H1 (cell line): ENCODE results near the gene PHETA1.
"Not testable (repeated sequence)": the region's sequence is repeated elsewhere in the genome, so short reads cannot be mapped to it uniquely, and the experiment has no call there.

Experiments used
- BRCA1 ChIP-seq: IDR thresholded peaks from 2 replicates; pipeline ENCODE4 v1.6.1; 2012; ENCODE audit warnings: low read depth, low read length, improper control_type of control experiment
- CTCF ChIP-seq, 3 experiments: IDR thresholded peaks; 1 replicate in 2 of 3; 2 replicates in 1 of 3; pipeline versions ENCODE4 v1.5.1 to v1.6.1; 2011; ENCODE audit warnings: low read length in 3 of 3, mild to moderate bottlenecking in 3 of 3, inconsistent platforms in 2 of 3, low read depth in 1 of 3, moderate library complexity in 1 of 3; ENCODE audit not compliant: insufficient read depth in 1 of 3; ENCODE audit errors: control extremely low read depth in 1 of 3
- EP300 ChIP-seq, 2 experiments: IDR thresholded peaks; 1 replicate in 1 of 2; 2 replicates in 1 of 2; pipeline ENCODE4 v1.6.1; 2011 to 2012; ENCODE audit warnings: low read depth in 2 of 2, low read length in 2 of 2, mild to moderate bottlenecking in 2 of 2, borderline replicate concordance in 1 of 2, inconsistent platforms in 1 of 2, moderate library complexity in 1 of 2
- JUN ChIP-seq: IDR thresholded peaks from 2 replicates; pipeline ENCODE4 v1.6.1; 2011; ENCODE audit warnings: low read depth, mild to moderate bottlenecking, improper control_type of control experiment, low read length
- MAFK ChIP-seq: IDR thresholded peaks from 2 replicates; pipeline ENCODE4 v1.6.1; 2012; ENCODE audit warnings: low read depth, mild to moderate bottlenecking, improper control_type of control experiment, low read length
- RXRA ChIP-seq: IDR thresholded peaks from 2 replicates; pipeline ENCODE4 v1.6.1; 2011; ENCODE audit warnings: low read depth, mild to moderate bottlenecking, low read length, moderate library complexity; ENCODE audit not compliant: insufficient read depth
- TAF1 ChIP-seq: IDR thresholded peaks from 2 replicates; pipeline ENCODE4 v1.6.1; 2011; ENCODE audit warnings: mild to moderate bottlenecking, low read depth, low read length
- TCF12 ChIP-seq: IDR thresholded peaks from 2 replicates; pipeline ENCODE4 v1.6.1; 2011; ENCODE audit warnings: low read depth, mild to moderate bottlenecking, low read length
- USF2 ChIP-seq: IDR thresholded peaks from 2 replicates; pipeline ENCODE4 v1.6.1; 2011; ENCODE audit warnings: low read length, improper control_type of control experiment

DNA sequence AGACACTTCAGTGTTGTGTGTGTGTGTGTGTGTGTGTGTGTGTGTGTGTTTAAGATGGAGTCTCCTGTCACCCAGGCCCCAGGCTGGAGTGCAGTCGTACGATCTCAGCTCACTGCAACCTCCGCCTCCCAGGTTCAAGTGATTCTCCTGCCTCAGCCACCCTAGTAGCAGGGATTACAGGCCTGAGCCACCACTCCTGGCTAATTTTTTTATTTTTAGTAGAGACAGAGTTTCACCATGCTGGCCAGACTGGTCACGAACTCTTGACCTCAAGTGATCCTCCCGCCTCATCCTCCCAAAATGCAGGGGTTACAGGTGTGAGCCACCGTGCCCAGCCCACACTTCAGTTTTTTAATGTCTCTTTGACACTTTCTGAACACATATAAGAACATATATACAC, 32.5 kb downstream of the PHETA1 start:
- not testable (repeated sequence) for TF ChIP-seq TCF12; CTCF (IDR thresholded peaks at IDR 0.05; ENCODE audit: control extremely low read depth in 1 of 3, insufficient read depth in 1 of 3, low read depth in 1 of 3, low read length in 3 of 3); BRCA1; RXRA; MAFK; USF2; JUN; EP300 (IDR thresholded peaks at IDR 0.05; ENCODE audit: borderline replicate concordance in 1 of 2, low read depth in 2 of 2, low read length in 2 of 2); TAF1
